HG02840 (cell line): ENCODE measurements around the gene UMODL1.
A peak's percentile ranks its signal among the peaks of the same experiment; 100 is the strongest.

Experiments used
- ATAC-seq: cut with Tn5 transposase; IDR thresholded peaks from one replicate; pipeline ENCODE4 v1.9.1; 2021; ENCODE audit warnings: mild to moderate bottlenecking, moderate library complexity, moderate number of reproducible peaks; ENCODE audit not compliant: unreplicated experiment, low FRiP score

UMODL1 gene

GRCh38 chr21:42093186-42093585 lies 22.1 kb downstream of the UMODL1 start:
- no peak for ATAC-seq

GRCh38 chr21:42093991-42094421 lies 22.9 kb downstream of the UMODL1 start:
- no peak for ATAC-seq

GRCh38 chr21:42094811-42095210 lies 23.7 kb downstream of the UMODL1 start:
- ATAC-seq, result no peak

GRCh38 chr21:42095581-42095980 lies 24.5 kb downstream of the UMODL1 start:
- ATAC-seq, result no peak

GRCh38 chr21:42096566-42096965 lies 25.4 kb downstream of the UMODL1 start:
- no peak for ATAC-seq

GRCh38 chr21:42097274-42097673 lies 26.2 kb downstream of the UMODL1 start:
- ATAC-seq, result no peak

GRCh38 chr21:42097860-42098454 lies 26.8 kb downstream of the UMODL1 start:
- ATAC-seq, result no peak

GRCh38 chr21:42098957-42099505 lies 27.9 kb downstream of the UMODL1 start:
- ATAC-seq, result no peak

- ATAC-seq, result no peak
Measured at GRCh38 chr21:42101246-42101645, 30.1 kb downstream of the UMODL1 start.

GRCh38 chr21:42102076-42102475 lies 31.0 kb downstream of the UMODL1 start:
- ATAC-seq, result no peak

GRCh38 chr21:42102526-42102925 lies 31.4 kb downstream of the UMODL1 start:
- ATAC-seq, result no peak

- ATAC-seq, result no peak
Measured at GRCh38 chr21:42102991-42103390, 31.9 kb downstream of the UMODL1 start.

GRCh38 chr21:42103843-42104242 lies 32.7 kb downstream of the UMODL1 start:
- ATAC-seq, result no peak

GRCh38 chr21:42105476-42106315 lies 34.6 kb downstream of the UMODL1 start:
- no peak for ATAC-seq

- no peak for ATAC-seq
Measured at GRCh38 chr21:42106425-42106824, 35.3 kb downstream of the UMODL1 start.

- ATAC-seq, result no peak
Measured at GRCh38 chr21:42107177-42107880, 36.2 kb downstream of the UMODL1 start.

GRCh38 chr21:42107881-42108553 lies 36.9 kb downstream of the UMODL1 start:
- ATAC-seq, result peak; percentile 64

- ATAC-seq, result no peak
Measured at GRCh38 chr21:42108554-42109340, 37.6 kb downstream of the UMODL1 start.

GRCh38 chr21:42109473-42109872 lies 38.4 kb downstream of the UMODL1 start:
- ATAC-seq, result no peak
